ENCODE results near the gene NOTCH4. TPM values are rescaled to one million over a fixed set of nuclear protein-coding genes. Genes with fewer than 3 reads are reported as not detected.

Gene NOTCH4
- total RNA-seq, 4 donors from 2014 or later, result 15.1 to 208 (median 49.7) TPM

- no peak for TF ChIP-seq CTCF (IDR thresholded peaks at IDR 0.05)
- no peak for ATAC-seq (ENCODE audit: low FRiP score)
Observed at GRCh38 chr6:32174416-32174815, 49.5 kb downstream of the NOTCH4 start.

GRCh38 chr6:32173051-32173727 is 50.7 kb downstream of the NOTCH4 start:
- ATAC-seq (ENCODE audit: low FRiP score) (no peak), DNase-seq (ENCODE audit: low spot score) (no peak)
- TF ChIP-seq CTCF (IDR thresholded peaks at IDR 0.05), result no peak

More at GRCh38 chr6:32174416-32174815, 49.5 kb downstream of the NOTCH4 start:
- no peak for DNase-seq (ENCODE audit: low spot score)

GRCh38 chr6:32171234-32171633 is 52.6 kb downstream of the NOTCH4 start:
- TF ChIP-seq CTCF (IDR thresholded peaks at IDR 0.05), result no peak
- no peak for DNase-seq (ENCODE audit: low spot score)
- ATAC-seq (ENCODE audit: low FRiP score), result no peak

GRCh38 chr6:32170294-32170693 is 53.6 kb downstream of the NOTCH4 start:
- no peak for TF ChIP-seq CTCF (IDR thresholded peaks at IDR 0.05)
- DNase-seq (ENCODE audit: low spot score), result no peak
- ATAC-seq (ENCODE audit: low FRiP score), result no peak

GRCh38 chr6:32168807-32169591 is 54.9 kb downstream of the NOTCH4 start:
- ATAC-seq (ENCODE audit: low FRiP score) (no peak), DNase-seq (ENCODE audit: low spot score) (no peak)
- no peak for TF ChIP-seq CTCF (IDR thresholded peaks at IDR 0.05)

GRCh38 chr6:32168350-32168749 is 55.5 kb downstream of the NOTCH4 start:
- DNase-seq (ENCODE audit: low spot score), result no peak
- ATAC-seq (ENCODE audit: low FRiP score), result no peak

More at GRCh38 chr6:32168350-32168749, 55.5 kb downstream of the NOTCH4 start:
- TF ChIP-seq CTCF (IDR thresholded peaks at IDR 0.05), result no peak
